GM12878 (cell line): ENCODE data around the gene TNFRSF6B.
A peak's percentile ranks its signal among the peaks of the same experiment; 100 is the strongest.

Source experiments
- CHD4 ChIP-seq: fragments of 200-600 bp; sonication (generic); IDR thresholded peaks from 2 replicates; pipeline ENCODE4 v1.6.1; 2016; ENCODE audit warnings: mild to moderate bottlenecking
- GABPA ChIP-seq: IDR thresholded peaks from 2 replicates; pipeline ENCODE4 v1.6.1; 2014; ENCODE audit warnings: antibody characterized with exemption, low read depth, mild to moderate bottlenecking, inconsistent platforms
- GATAD2B ChIP-seq: fragments of 450-650 bp; conservative IDR thresholded peaks from 2 replicates; pipeline ENCODE4 v1.6.1; 2017; ENCODE audit warnings: low read depth, mild to moderate bottlenecking, moderate library complexity
- LARP7 ChIP-seq: fragments of 450-650 bp; IDR thresholded peaks from 2 replicates; pipeline ENCODE4 v1.6.1; 2017; ENCODE audit warnings: mild to moderate bottlenecking
- NFXL1 ChIP-seq: fragments of 450-650 bp; IDR thresholded peaks from 2 replicates; pipeline ENCODE4 v1.6.1; 2017; ENCODE audit warnings: antibody characterized with exemption, mild to moderate bottlenecking, borderline replicate concordance
- PKNOX1 ChIP-seq: fragments of 450-650 bp; IDR thresholded peaks from 2 replicates; pipeline ENCODE4 v1.6.1; 2016; ENCODE audit warnings: mild to moderate bottlenecking
- POLR2A ChIP-seq: IDR thresholded peaks from 2 replicates; pipeline ENCODE4 v1.6.1; 2011; ENCODE audit warnings: low read depth, mild to moderate bottlenecking, low read length
- TF ChIP-seq, protein P1 (sequence below): fragments of 450-650 bp; IDR thresholded peaks from 2 replicates; pipeline ENCODE4 v1.6.1; 2018; ENCODE audit warnings: borderline replicate concordance, mild to moderate bottlenecking; ENCODE audit not compliant: partially characterized antibody

- no peak for TF ChIP-seq GATAD2B
- no peak for TF ChIP-seq NFXL1
- TF ChIP-seq, protein P1, sequence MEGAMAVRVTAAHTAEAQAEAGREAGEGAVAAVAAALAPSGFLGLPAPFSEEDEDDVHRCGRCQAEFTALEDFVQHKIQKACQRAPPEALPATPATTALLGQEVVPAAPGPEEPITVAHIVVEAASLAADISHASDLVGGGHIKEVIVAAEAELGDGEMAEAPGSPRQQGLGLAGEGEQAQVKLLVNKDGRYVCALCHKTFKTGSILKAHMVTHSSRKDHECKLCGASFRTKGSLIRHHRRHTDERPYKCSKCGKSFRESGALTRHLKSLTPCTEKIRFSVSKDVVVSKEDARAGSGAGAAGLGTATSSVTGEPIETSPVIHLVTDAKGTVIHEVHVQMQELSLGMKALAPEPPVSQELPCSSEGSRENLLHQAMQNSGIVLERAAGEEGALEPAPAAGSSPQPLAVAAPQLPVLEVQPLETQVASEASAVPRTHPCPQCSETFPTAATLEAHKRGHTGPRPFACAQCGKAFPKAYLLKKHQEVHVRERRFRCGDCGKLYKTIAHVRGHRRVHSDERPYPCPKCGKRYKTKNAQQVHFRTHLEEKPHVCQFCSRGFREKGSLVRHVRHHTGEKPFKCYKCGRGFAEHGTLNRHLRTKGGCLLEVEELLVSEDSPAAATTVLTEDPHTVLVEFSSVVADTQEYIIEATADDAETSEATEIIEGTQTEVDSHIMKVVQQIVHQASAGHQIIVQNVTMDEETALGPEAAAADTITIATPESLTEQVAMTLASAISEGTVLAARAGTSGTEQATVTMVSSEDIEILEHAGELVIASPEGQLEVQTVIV, result no peak
- no peak for TF ChIP-seq PKNOX1
- peak; percentile 11; the same call in 1 of the 2 replicates for TF ChIP-seq POLR2A
- no peak for TF ChIP-seq LARP7
- no peak for TF ChIP-seq GABPA
- no peak for TF ChIP-seq CHD4
Measured at GRCh38 chr20:63734111-63734945, 37.9 kb downstream of the TNFRSF6B start.
